Body of pancreas (tissue), 4 donors: ENCODE data around the gene ACOD1. TPM values are rescaled to one million over a fixed set of nuclear protein-coding genes. Genes with fewer than 3 reads are reported as not detected.

Experiments
- ATAC-seq: fragments of 150-250 bp; one replicate; pipeline ENCODE4 v1.9.1; 2016
- DNase-seq, 4 donors: peaks; one replicate each; pipeline ENCODE4 v3.0.0-alpha.2; 2019
- H3K27ac ChIP-seq, 4 donors: fragments of 200-600 bp; sonication (generic); 1 replicate in 3 of 4; 2 replicates in 1 of 4; pipeline versions ENCODE4 v1.5.1 to v1.6.1; 2016 to 2019; ENCODE audit warnings: mild to moderate bottlenecking in 1 of 4, mixed read lengths in 1 of 4, moderate library complexity in 1 of 4
- H3K27me3 ChIP-seq, 2 donors: fragments of 200-600 bp; sonication (generic); one replicate each; pipeline ENCODE4 v1.6.0; 2016; ENCODE audit warnings: mild to moderate bottlenecking in 1 of 2
- H3K36me3 ChIP-seq, 2 donors: fragments of 200-600 bp; sonication (generic); replicated peaks in 1 of 2; 2 replicates each; pipeline ENCODE4 v1.5.1; 2016; ENCODE audit warnings: low read depth in 2 of 2; ENCODE audit not compliant: insufficient read depth in 1 of 2
- H3K4me1 ChIP-seq: fragments of 200-600 bp; sonication (generic); one replicate; pipeline ENCODE4 v1.6.0; 2016
- H3K4me3 ChIP-seq, 2 donors: fragments of 200-600 bp; sonication (generic); 1 replicate in 1 of 2; 2 replicates in 1 of 2; pipeline ENCODE4 v1.5.1; 2016 to 2019
- H3K9me3 ChIP-seq, 3 donors: fragments of 200-600 bp; sonication (generic); 1 replicate in 2 of 3; 2 replicates in 1 of 3; pipeline ENCODE4 v1.5.1; 2016
- CTCF ChIP-seq, 7 experiments: fragments of 450-650 bp in 4 of 7; fragments of 200-600 bp in 3 of 7; sonication (generic) in 3 of 7; IDR thresholded peaks; one replicate each; pipeline ENCODE4 v1.5.1; 2016 to 2019; ENCODE audit warnings: antibody characterized with exemption in 7 of 7
- POLR2A ChIP-seq, 3 donors: fragments of 450-650 bp; IDR thresholded peaks; one replicate each; pipeline ENCODE4 v1.6.1; 2016; ENCODE audit warnings: antibody characterized with exemption in 3 of 3, mild to moderate bottlenecking in 2 of 3
- WGBS, 2 donors: methylation state at CpG; one replicate each; pipeline ENCODE4 v1.1.5; 2017; 5-methylcytosine and 5-hydroxymethylcytosine counted together
- intact Hi-C: fragments of 100-400 bp; cut with DNase I; formaldehyde crosslinking; loops from one replicate; pipeline ENCODE4 v1.15.1; 2023
- total RNA-seq, 2 donors: library from RNA; depleted of rRNA; stranded (reverse); fragments of >200 nt; gene quantifications; one replicate each; pipeline ENCODE4 v1.1.0, GENCODE V29; 2016

Gene ACOD1
- total RNA-seq, 2 donors from 2014 or later, result not detected

- no peak for TF ChIP-seq POLR2A (IDR thresholded peaks at IDR 0.05)
- Histone ChIP-seq H3K4me1 (no peaks in the 10 kb centered on the region), H3K4me3 (no peak overlapping the region), H3K36me3 (no peaks in the 10 kb centered on the region), H3K27ac (no peak overlapping the region), H3K9me3 (no peaks in the 10 kb centered on the region), H3K27me3 (no peaks in the 10 kb centered on the region)
- ATAC-seq, result no peak
- intact Hi-C loops, result no loop called here
- WGBS, 2 donors, result 85 to 86% methylated on average over 4 of the region's 4 CpGs
- no peak for DNase-seq
Observed at GRCh38 chr13:76942363-76942762, 5.9 kb upstream of the ACOD1 start.

GRCh38 chr13:76943646-76944045, 4.7 kb upstream of the ACOD1 start:
- Histone ChIP-seq H3K27me3 (no peaks in the 10 kb centered on the region), H3K4me3 (no peak overlapping the region), H3K9me3 (no peaks in the 10 kb centered on the region), H3K36me3 (no peaks in the 10 kb centered on the region), H3K4me1 (no peaks in the 10 kb centered on the region), H3K27ac (no peak overlapping the region)
- TF ChIP-seq POLR2A (IDR thresholded peaks at IDR 0.05) (no peak), CTCF (IDR thresholded peaks at IDR 0.05) (no peak)
- intact Hi-C loops, result no loop called here
- DNase-seq (no peak), ATAC-seq (no peak)
- WGBS, 2 donors, result 49 to 52% methylated on average over 2 of the region's 2 CpGs

- intact Hi-C loops, result no loop called here
- Histone ChIP-seq H3K27ac (no peak overlapping the region), H3K4me1 (no peaks in the 10 kb centered on the region), H3K9me3 (no peaks in the 10 kb centered on the region), H3K4me3 (no peak overlapping the region), H3K36me3 (no peaks in the 10 kb centered on the region), H3K27me3 (no peaks in the 10 kb centered on the region)
- TF ChIP-seq POLR2A (IDR thresholded peaks at IDR 0.05), result no peak
- no peak for TF ChIP-seq CTCF (IDR thresholded peaks at IDR 0.05)
- DNase-seq (no peak), ATAC-seq (no peak)
- WGBS, 2 donors, result 72 to 76% methylated on average over 4 of the region's 4 CpGs
Observed at GRCh38 chr13:76944456-76944855, 3.9 kb upstream of the ACOD1 start.

- intact Hi-C loops, result no loop called here
- ATAC-seq (no peak), DNase-seq (no peak)
- H3K27me3 ChIP-seq, result no peaks in the 10 kb centered on the region
- H3K4me1 ChIP-seq, result no peaks in the 10 kb centered on the region
- H3K4me3 ChIP-seq, result no peak overlapping the region
- H3K9me3 ChIP-seq, result no peaks in the 10 kb centered on the region
- TF ChIP-seq CTCF (IDR thresholded peaks at IDR 0.05), result no peak
- TF ChIP-seq POLR2A (IDR thresholded peaks at IDR 0.05), result no peak
- WGBS, 2 donors, result 58 to 75% methylated on average over 2 of the region's 2 CpGs
- no peak overlapping the region for H3K27ac ChIP-seq
- H3K36me3 ChIP-seq, result no peaks in the 10 kb centered on the region
Observed at GRCh38 chr13:76950101-76950500, 1.8 kb downstream of the ACOD1 start.

GRCh38 chr13:76953968-76954367, 5.7 kb downstream of the ACOD1 start:
- H3K27me3 ChIP-seq, result no peaks in the 10 kb centered on the region
- H3K4me3 ChIP-seq, result no peak overlapping the region
- TF ChIP-seq POLR2A (IDR thresholded peaks at IDR 0.05), result no peak
- TF ChIP-seq CTCF (IDR thresholded peaks at IDR 0.05), result no peak
- intact Hi-C loops, result no loop called here
- no peaks in the 10 kb centered on the region for H3K4me1 ChIP-seq
- DNase-seq, result no peak
- no peak for ATAC-seq
- no peaks in the 10 kb centered on the region for H3K36me3 ChIP-seq
- WGBS, 2 donors, result 31 to 43% methylated on average over 3 of the region's 3 CpGs
- H3K9me3 ChIP-seq, result no peaks in the 10 kb centered on the region
- H3K27ac ChIP-seq, result no peak overlapping the region
